OCI-M2 (cell line): ENCODE data around the gene SPRED2.

ENCODE experiments used
- DNase-seq: peaks from one replicate; lab custom pipeline; 2025; ENCODE audit not compliant: unreplicated experiment; lab: John Stamatoyannopoulos, UW

The SPRED2 gene

GRCh38 chr2:65432227-65433190 is at the start of gene SPRED2:
Gene SPRED2, minus strand, starts transcription at chr2:65432599. Its CDS starts 612 bp downstream, at chr2:65431987.
- no peak for DNase-seq

GRCh38 chr2:65481961-65482360 is 49.6 kb upstream of the SPRED2 start:
- no peak for DNase-seq

- no peak for DNase-seq
Measured at GRCh38 chr2:65479524-65479923, 47.1 kb upstream of the SPRED2 start.

- no peak for DNase-seq
Measured at GRCh38 chr2:65478498-65479135, 46.2 kb upstream of the SPRED2 start.

GRCh38 chr2:65477590-65477989 is 45.2 kb upstream of the SPRED2 start:
- no peak for DNase-seq

GRCh38 chr2:65476778-65477177 is 44.4 kb upstream of the SPRED2 start:
- DNase-seq, result no peak

- DNase-seq, result no peak
Measured at GRCh38 chr2:65475000-65475399, 42.6 kb upstream of the SPRED2 start.

- DNase-seq, result no peak
Measured at GRCh38 chr2:65473045-65473444, 40.6 kb upstream of the SPRED2 start.

GRCh38 chr2:65471409-65471808 is 39.0 kb upstream of the SPRED2 start:
- DNase-seq, result no peak

GRCh38 chr2:65466551-65466950 is 34.2 kb upstream of the SPRED2 start:
- DNase-seq, result no peak

GRCh38 chr2:65465857-65466256 is 33.5 kb upstream of the SPRED2 start:
- no peak for DNase-seq

- DNase-seq, result no peak
Measured at GRCh38 chr2:65465124-65465523, 32.7 kb upstream of the SPRED2 start.

GRCh38 chr2:65464604-65465003 is 32.2 kb upstream of the SPRED2 start:
- DNase-seq, result no peak

GRCh38 chr2:65458999-65459398 is 26.6 kb upstream of the SPRED2 start:
- DNase-seq, result no peak

GRCh38 chr2:65456886-65457285 is 24.5 kb upstream of the SPRED2 start:
- DNase-seq, result no peak

GRCh38 chr2:65456064-65456463 is 23.7 kb upstream of the SPRED2 start:
- no peak for DNase-seq

- DNase-seq, result no peak
Measured at GRCh38 chr2:65453916-65454315, 21.5 kb upstream of the SPRED2 start.

- DNase-seq, result no peak
Measured at GRCh38 chr2:65452150-65452895, 19.9 kb upstream of the SPRED2 start.

- DNase-seq, result no peak
Measured at GRCh38 chr2:65450810-65451209, 18.4 kb upstream of the SPRED2 start.

- DNase-seq, result no peak
Measured at GRCh38 chr2:65450393-65450792, 18.0 kb upstream of the SPRED2 start.

GRCh38 chr2:65443509-65444186 is 11.2 kb upstream of the SPRED2 start:
- no peak for DNase-seq
